DND-41 (cell line): ENCODE measurements around the gene RNF138.
A peak's percentile ranks its signal among the peaks of the same experiment; 100 is the strongest.

ENCODE experiments used
- ATAC-seq: fragments of 200-7000 bp; cut with Tn5 transposase; 3 replicates; pipeline ENCODE4 v1.9.1; 2021; ENCODE audit warnings: low read depth; ENCODE audit not compliant: insufficient read depth
- DNase-seq: peaks from one replicate; pipeline ENCODE4 v3.0.0-alpha.2; 2020
- H2AFZ ChIP-seq: 2 replicates; pipeline ENCODE4 v1.6.0; 2012; ENCODE audit warnings: low read depth, low read length
- H3K27ac ChIP-seq: 2 replicates; pipeline ENCODE4 v1.5.1; 2012; ENCODE audit warnings: low read length, inconsistent platforms
- H3K27me3 ChIP-seq: fragments of 200-600 bp; sonication (generic); 2 replicates; pipeline ENCODE4 v1.6.0; 2012; ENCODE audit warnings: low read length, mild to moderate bottlenecking, inconsistent platforms; ENCODE audit not compliant: insufficient read depth, poor library complexity
- H3K36me3 ChIP-seq: 2 replicates; pipeline ENCODE4 v1.5.1; 2012; ENCODE audit warnings: low read length, inconsistent platforms; ENCODE audit not compliant: insufficient read depth
- H3K4me1 ChIP-seq: 2 replicates; pipeline ENCODE4 v1.5.1; 2012; ENCODE audit warnings: mild to moderate bottlenecking, low read length; ENCODE audit not compliant: insufficient read depth
- H3K4me2 ChIP-seq: 2 replicates; pipeline ENCODE4 v1.6.0; 2012; ENCODE audit warnings: mild to moderate bottlenecking, moderate library complexity, low read length, inconsistent platforms; ENCODE audit not compliant: insufficient read depth
- H3K4me3 ChIP-seq, 2 experiments: fragments of 200-600 bp in 1 of 2; shearing (Covaris generic) in 1 of 2; 2 replicates each; pipeline ENCODE4 v1.5.1; 2012 to 2016; ENCODE audit warnings: inconsistent platforms in 2 of 2, low read length in 2 of 2, mild to moderate bottlenecking in 2 of 2, low read depth in 1 of 2, moderate library complexity in 1 of 2
- H3K79me2 ChIP-seq: 2 replicates; pipeline ENCODE4 v1.6.0; 2012; ENCODE audit warnings: low read length, inconsistent platforms; ENCODE audit not compliant: insufficient read depth
- H3K9ac ChIP-seq: 2 replicates; pipeline ENCODE4 v1.6.0; 2012; ENCODE audit warnings: low read depth, mild to moderate bottlenecking, inconsistent platforms, low read length, moderate library complexity
- H3K9me3 ChIP-seq: 2 replicates; pipeline ENCODE4 v1.5.1; 2012; ENCODE audit warnings: low read length, moderate library complexity, mild to moderate bottlenecking, inconsistent platforms; ENCODE audit not compliant: insufficient read depth, severe bottlenecking
- H4K20me1 ChIP-seq: 2 replicates; pipeline ENCODE4 v1.6.0; 2012; ENCODE audit warnings: low read length; ENCODE audit not compliant: insufficient read depth
- CTCF ChIP-seq: IDR thresholded peaks from 2 replicates; pipeline ENCODE4 v1.5.1; 2012; ENCODE audit warnings: borderline replicate concordance, low read length, moderate library complexity, mild to moderate bottlenecking; ENCODE audit not compliant: poor library complexity, severe bottlenecking; ENCODE audit errors: extremely low read depth
- EZH2 ChIP-seq: IDR thresholded peaks from 3 replicates; pipeline ENCODE4 v1.6.1; 2012; ENCODE audit warnings: borderline replicate concordance, low read depth, mild to moderate bottlenecking, moderate library complexity, low read length, inconsistent platforms; ENCODE audit not compliant: severe bottlenecking

The RNF138 gene

GRCh38 chr18:32091325-32091723, 350 bp upstream of the RNF138 start:
- H3K27ac ChIP-seq = peak overlapping the region; percentile 93
- H4K20me1 ChIP-seq = peaks cover 36% of the 10 kb centered on the region
- peak overlapping the region; percentile 59 for H3K4me2 ChIP-seq
- peak overlapping the region; percentile 98 for H3K9ac ChIP-seq
- no peaks in the 10 kb centered on the region for H3K27me3 ChIP-seq
- H3K4me3 ChIP-seq = peak overlapping the region; percentile 0 to 58; a peak in 3 of 4 replicates
- ATAC-seq (no peak), DNase-seq (no peak)
- peaks cover 33% of the 10 kb centered on the region for H3K36me3 ChIP-seq
- no peaks in the 10 kb centered on the region for H3K9me3 ChIP-seq
- no peak for TF ChIP-seq CTCF
- no peak for TF ChIP-seq EZH2
- H3K79me2 ChIP-seq = peaks cover 39% of the 10 kb centered on the region
- peaks cover 38% of the 10 kb centered on the region for H3K4me1 ChIP-seq
- peak overlapping the region; percentile 73 for H2AFZ ChIP-seq

DNA sequence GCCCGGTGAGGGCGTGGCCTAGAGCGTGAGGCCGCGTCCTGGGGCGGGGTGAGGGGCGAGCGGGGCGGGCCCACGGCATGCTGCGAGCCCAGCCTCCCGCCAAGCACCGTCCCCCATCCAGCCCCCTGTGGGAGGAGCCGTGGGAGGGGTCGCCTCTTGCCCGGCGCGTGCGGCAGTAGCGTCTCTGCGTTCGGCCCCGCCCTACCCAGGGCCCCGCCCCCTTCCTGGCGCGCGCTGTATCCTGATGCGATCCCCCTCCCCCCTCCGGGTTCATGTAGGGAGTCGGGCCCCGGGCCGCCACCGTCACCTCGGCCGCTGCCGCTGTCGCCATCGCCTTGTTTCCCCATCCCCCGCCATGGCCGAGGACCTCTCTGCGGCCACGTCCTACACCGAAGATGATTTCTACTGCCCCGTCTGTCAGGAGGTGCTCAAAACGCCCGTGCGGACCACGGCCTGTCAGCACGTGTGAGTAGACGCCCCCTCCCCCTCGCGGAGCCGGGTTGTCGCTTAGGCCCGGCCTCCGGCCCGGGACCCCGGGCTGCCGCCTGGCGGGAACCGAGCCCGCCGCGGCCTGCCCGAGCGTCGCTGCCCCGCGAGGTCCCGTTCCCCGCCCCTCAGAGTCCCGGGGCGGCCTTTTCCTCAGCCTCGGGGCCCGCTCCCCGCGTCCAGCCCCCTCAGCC, 888 bp downstream of the RNF138 start:
- Histone ChIP-seq H3K4me2 (peak overlapping the region; percentile 84), H4K20me1 (peaks cover 47% of the 10 kb centered on the region), H3K4me3 (peak overlapping the region; percentile 95 to 98), H3K9ac (peak overlapping the region; percentile 98), H3K4me1 (peaks cover 46% of the 10 kb centered on the region), H3K79me2 (peaks cover 51% of the 10 kb centered on the region), H3K27ac (peak overlapping the region; percentile 94), H2AFZ (peak overlapping the region; percentile 97), H3K9me3 (no peaks in the 10 kb centered on the region), H3K36me3 (peaks cover 45% of the 10 kb centered on the region), H3K27me3 (no peaks in the 10 kb centered on the region)
- TF ChIP-seq EZH2 = no peak
- peak; percentile 3 for TF ChIP-seq CTCF
- DNase-seq (peak; percentile 99), ATAC-seq (peak; percentile 83)

DNA sequence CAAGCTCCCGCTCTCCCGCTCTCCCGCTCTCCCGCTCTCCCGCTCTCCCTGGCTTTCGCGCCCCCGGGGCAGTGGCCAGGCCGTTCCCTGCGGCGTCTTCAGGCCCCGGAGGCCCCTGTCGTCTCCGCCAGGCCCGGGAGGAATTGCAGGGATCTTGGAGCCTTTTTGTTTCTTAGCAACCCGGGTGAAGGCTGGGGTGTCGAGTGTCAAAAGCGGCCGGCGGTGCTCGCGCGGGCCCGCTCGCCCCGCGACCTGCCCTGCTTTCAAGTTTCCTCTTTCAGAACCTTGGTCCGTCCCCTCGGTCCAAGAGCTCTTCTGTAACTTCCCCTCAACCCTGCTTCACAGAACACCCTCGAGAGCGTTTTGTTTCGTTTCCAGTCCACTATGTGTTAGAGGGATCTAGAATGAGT, 1.4 kb downstream of the RNF138 start:
- Histone ChIP-seq H3K36me3 (peaks cover 48% of the 10 kb centered on the region), H3K27me3 (no peaks in the 10 kb centered on the region), H3K4me2 (peak overlapping the region; percentile 84), H4K20me1 (peaks cover 53% of the 10 kb centered on the region), H3K4me3 (peak overlapping the region; percentile 95 to 98), H3K27ac (peak overlapping the region; percentile 94), H3K4me1 (peaks cover 46% of the 10 kb centered on the region), H2AFZ (peak overlapping the region; percentile 97), H3K9ac (peak overlapping the region; percentile 92), H3K9me3 (no peaks in the 10 kb centered on the region), H3K79me2 (peaks cover 56% of the 10 kb centered on the region)
- DNase-seq = peak; percentile 43
- TF ChIP-seq EZH2 (no peak), CTCF (no peak)
- peak; percentile 3; the same call in 1 of the 3 replicates for ATAC-seq
